ENCODE measurements around the gene ATG10.
"Not testable (repeated sequence)": the region's sequence is repeated elsewhere in the genome, so short reads cannot be mapped to it uniquely, and the experiment has no call there.

Gene ATG10

DNA sequence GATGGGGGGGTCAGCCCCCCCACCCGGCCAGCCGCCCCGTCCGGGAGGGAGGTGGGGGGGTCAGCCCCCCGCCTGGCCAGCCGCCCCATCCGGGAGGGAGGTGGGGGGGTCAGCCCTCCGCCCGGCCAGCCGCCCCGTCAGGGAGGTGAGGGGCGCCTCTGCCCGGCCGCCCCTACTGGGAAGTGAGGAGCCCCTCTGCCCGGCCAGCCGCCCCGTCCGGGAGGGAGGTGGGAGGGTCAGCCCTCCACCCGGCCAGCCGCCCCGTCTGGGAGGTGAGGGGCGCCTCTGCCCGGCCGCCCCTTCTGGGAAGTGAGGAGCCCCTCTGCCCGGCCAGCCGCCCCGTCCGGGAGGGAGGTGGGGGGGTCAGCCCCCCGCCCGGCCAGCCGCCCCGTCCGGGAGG lies 168.0 kb downstream of the ATG10 start:
- not testable (repeated sequence) for DNase-seq

DNA sequence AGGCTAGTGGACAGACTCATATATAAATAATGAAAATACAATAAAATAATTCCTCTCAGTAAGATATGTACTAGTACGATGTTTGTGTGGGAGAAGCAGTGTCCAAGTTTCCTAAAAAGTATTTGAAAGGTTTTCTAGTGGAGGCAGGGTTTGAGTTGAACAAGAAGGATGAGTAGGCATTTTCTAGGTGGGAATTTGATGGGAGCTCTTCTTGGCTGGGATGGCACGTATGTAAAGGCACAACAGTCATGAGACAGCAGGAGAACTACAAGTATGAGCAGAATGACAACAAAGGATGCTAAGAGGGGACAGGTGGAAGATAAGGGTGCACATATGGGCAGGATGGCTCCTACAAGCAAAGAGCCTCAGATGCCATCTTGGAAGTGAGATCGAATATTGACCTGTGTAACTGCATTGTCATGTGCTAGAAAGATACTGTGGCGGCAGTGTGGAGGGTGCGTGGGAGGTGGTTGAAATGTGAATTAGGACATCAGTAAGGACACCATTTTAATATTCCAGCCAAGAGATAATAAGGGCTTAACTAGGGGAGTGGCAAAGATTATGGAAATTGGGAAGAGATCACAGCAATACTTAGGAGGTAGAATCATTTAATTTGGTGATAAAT lies 170.5 kb downstream of the ATG10 start:
- DNase-seq: no peak

DNA sequence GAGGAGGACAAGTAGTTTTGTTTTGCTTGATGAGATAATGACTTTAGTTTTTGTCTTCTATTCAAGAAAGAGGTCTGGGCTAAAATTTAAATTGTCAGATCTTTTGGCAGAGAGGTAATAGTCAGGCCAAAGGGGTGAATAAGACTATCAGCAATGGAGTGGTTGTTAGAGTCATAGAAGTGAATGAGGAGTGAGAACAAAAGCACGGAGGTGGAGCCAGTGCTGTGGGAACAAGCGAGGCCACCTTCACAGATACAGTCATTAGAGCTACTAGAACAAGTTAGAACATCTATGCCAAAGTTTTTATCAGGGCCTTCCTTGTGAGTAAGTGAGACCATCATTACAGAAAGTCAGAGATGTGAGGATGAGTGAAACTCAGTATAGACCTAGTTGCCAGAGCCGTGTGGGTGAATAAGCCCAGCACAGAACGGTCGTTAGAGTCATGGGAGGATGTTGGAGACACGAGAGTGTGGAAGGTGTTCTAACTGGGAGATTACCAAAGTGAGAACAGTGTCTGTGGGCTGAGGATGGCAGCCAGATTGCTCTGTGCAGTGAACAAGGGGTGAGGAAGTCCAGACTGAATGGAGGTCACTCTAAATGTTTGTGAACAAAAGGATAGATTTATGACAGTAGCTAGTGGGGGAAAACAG lies 171.2 kb downstream of the ATG10 start:
- no peak for DNase-seq

DNA sequence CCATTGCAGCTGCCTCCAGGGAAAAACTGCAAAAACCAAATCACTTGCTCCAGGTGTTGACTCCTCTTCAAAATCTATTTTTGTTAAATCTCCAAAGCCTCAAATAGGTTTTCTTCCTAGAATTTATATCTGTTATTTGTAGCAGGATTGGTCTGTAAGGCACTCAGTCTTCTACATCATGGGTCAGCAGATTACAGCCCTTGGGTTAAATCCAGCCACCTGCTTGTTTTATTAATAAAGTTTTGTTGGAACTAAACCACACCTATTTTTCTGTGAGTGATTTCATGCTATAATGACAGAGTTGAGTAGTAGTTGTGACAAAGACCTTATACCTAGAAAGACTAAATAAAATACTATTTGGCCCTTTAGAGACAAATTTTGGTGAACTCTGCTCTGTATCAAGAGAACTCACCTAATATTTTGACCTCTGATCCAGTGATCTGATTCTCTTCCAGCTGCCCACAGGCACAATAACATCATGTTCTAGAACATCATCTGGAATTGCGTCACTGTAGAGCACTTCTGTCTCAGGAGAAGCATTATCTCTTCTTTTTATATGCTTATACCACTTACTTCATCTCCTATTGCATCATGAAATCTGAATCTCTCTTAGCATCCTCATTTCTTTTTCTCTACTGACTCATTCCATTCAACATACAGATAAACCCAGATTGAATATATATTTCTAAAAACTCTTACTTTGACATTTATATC lies 176.2 kb downstream of the ATG10 start:
- DNase-seq: no peak

DNA sequence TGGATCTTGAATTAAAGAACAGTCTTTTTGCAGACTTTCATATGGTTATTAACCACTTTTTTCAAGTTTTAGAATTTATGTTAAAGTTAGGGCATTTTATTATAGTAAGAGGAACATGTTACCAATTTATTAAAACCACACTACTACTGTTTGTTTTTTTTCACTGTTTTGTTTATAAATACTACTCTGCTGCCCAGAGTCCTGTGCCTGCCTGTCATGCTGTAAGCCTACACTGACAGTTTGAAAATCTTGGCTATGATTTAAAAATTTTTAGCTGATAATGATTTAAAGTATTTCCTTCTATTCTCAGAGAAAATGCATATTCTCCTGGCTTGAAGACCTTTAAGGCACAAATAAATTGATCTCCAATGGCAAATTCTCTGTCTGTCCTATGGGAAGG lies 177.6 kb downstream of the ATG10 start:
- no peak for DNase-seq

DNA sequence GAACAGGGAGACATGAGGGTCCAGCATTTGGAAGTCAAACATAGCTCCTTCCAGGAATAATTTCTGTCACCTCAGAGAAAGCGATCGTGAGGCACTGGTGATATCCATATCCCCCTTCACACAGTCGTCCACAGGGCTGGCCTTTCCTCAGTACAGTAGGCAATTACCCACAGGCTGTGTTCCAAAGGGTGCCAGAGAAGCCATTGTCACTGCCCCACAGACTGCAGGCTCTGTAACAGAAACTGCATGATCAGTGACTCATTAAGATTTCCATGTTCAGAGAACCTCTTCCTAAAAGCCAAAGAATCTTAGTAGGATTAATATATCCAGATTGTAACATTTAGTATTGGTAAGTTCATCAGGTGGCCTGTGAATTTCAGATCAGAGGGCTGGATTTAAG lies 178.7 kb downstream of the ATG10 start:
- DNase-seq: no peak

DNA sequence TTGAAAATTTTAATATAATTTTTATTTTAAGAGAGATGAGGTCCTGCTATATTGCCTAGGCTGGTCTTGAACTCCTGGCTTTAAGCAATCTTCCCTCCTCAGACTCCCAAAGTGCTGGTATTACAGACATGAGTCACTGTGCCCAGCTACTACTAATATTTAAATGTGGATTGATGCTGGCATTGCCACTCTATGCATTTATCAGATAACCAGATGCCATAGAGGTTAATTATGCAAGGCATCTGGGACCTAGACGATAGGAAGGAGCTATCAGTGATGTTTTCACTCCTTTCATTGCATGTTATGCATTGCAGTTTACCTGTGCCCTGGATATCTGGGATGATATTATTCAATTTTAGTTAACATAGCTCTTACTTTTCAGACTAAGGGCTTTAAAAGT lies 179.4 kb downstream of the ATG10 start:
- no peak for DNase-seq

DNA sequence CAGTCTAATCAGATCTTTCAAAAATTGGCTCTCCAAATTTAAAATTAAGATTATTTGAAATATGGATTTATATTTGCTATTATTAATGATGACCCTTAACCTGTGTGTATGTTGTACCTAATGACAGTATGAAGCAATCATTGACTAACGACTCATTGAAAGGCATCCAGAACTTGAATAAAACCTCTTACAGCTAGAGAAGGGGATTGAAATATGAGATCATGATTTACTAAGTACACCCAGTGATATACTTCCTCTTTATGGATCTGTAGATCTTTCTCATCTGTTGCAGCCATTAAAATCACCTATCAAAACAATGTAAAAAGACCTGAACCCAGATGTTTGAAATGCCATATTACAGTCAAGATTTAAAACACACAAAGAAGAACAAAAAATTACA lies 179.8 kb downstream of the ATG10 start:
- DNase-seq: no peak

DNA sequence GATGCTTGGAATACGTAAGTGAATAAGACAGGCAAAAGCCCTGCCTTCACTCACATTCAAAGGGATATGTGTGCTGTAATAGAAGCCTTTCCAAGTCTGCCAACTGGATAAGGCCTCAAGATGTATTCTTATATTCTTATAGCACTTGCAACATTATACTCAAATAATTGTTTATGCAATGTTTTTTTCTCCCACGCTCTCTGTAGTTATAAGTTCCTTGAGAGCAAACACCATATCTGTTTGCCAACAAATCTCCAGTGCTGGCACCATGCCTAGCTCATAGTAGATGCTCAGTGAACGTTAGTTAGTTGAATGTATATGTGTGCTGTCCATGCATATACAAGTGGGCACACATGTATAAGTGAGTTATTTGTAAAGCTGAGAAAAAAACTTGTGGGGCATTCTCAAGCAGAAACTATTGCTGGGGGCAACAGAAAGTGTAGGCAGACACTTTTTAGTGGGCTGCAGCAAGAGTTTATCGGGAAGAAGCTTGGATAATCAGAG lies 181.2 kb downstream of the ATG10 start:
- no peak for DNase-seq

DNA sequence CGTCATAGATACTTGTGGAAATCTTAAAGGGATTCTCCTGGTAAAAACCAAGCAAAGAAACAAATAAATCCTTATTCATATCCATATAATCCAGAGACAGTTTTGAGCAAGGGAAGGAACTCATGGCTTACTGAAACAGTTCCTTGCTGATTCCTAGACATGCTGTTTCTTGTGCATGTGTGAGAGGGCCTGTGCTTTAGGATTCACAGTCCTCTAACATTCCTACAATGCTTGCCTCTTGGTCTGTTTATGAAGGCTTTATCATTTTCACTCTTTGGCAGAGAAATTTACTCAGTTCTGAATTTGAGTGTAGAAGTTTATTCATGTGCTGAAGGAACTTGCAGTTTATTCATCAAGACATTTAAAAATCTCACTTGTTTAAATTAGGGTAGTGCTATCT lies 183.0 kb downstream of the ATG10 start:
- DNase-seq: no peak

DNA sequence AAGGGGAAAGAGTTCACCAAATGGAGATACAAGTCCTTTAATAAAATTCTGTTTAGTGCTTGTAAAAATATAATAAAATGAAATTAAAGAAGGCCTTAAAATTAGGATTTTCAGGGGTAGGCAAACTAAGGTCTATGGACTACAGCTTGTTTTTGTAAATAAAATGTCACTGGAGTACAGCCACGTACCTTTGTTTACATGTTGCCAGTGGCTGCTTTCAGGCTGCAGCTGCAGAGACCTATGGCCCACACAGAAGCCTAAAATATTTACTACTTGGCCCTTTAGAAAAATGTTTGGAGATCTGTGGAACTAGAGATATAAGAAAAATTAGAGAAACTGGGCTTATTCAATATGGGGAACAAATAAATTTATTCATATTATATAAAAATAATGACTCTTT lies 183.5 kb downstream of the ATG10 start:
- DNase-seq: no peak

DNA sequence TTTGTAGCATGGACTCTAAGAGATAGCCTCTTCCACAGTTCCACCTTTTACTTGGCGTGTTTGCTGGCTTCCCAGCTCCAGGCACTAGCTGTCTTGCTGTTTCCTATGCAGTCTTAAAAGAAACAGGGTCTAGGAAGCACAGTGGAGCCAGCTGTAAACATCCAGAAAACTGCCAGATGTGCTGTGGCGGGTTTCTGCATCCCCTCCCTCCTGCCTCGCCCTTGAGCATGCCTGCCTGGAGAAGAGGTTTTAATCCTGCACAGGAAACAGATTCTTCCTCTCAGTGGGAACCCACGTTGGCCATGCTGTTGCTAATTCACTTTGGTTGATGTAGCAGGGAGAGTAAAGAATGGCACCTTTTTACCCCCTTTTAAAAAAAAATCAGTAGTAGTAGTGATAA lies 185.1 kb downstream of the ATG10 start:
- no peak for DNase-seq

DNA sequence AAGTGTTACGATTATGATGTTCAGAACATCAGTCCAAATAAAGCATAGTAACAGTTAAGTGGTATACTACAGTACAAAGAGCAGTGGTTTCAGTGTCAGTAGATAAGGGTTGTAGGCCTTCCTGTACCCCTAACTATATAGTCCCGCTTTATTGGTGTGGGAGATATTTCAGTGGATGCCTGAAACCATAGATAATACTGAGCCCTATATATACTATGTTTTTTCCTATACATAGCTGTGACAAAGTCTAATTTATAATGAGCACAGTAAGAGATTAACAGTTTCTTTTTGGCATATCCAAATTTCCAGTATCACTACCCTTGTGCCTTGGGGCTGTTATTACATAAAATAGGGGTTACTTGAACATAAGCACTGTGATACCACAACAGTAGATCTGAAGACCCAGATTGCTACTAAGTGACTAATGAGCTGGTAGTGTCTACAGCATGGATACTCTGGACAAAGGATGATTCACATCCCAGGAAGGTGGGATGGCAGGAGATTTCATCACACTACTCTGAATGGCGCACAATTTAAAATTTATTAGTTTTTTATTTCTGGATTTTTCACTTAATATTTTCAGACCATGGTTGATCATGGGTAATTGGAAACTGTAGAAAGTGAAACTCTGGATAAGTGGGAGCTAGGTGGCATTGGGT lies 187.1 kb downstream of the ATG10 start:
- no peak for DNase-seq

DNA sequence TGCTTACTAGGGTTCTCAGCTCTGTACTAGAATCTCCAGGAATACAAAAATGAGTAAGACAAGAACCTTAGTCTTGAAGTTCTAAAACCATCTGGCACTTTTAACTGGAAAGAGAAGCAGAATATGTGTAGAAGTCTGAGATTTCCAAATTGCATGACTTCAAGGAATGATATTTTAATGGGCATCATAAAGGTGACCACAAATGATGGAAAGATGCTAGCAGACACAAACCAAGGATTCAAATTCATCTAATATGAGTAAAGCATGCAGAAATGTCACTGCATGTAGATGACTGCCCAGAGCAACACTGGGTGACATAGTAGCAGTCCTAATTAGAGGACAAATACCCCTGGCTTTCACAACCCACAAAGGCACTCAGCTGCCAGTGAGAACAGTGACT lies 189.1 kb downstream of the ATG10 start:
- no peak for DNase-seq

DNA sequence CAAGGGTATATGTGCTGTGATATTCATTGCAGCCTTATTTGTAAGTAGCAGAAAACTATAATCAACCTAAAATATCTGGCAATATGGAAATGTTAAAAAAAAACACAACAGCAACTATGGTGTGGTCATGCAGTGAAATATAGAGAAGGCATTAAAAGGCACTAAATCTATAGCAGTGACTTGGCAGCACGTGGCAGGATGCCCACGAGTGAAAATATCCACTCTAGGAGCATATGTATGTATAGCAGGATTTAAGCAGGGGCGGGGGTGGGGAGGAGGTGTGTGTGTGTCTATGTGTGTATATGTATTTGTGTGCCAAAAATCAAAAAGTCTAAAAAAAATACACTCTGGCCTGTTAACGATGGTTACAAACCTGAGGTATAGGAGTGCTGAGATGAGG lies 190.8 kb downstream of the ATG10 start:
- no peak for DNase-seq

DNA sequence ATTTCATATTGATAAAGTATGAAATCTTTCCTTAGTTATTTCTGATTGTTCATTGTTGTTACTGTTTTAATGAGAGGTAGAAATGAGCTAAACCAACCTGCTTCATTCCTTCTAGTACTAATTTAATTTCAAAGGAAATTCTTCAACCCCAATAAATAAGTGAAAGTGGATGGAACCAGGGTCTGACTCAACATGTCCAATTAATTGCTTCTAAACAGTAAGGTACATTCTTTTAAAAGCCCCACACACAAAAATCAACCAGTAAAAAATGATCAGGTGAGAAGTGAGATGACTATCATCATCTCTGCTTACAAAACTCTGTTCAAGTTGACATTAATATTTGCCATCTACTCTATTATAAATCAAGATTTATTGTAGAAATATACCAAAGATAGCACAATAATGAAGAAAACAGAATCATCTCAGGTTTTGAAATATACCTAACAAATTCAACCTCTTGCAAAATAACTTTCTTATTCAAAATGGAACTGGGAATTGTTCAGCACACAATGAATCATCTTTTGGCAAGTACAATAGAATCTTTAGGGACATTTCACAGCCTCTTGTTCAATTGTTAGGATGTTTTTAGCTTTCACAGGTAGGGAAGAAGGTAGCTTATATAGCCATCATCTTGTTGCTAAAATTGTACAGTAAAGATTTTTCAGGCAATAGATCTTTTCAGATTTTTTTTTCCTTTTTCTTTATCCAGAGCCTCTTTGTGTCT lies 191.8 kb downstream of the ATG10 start:
- DNase-seq: no peak

DNA sequence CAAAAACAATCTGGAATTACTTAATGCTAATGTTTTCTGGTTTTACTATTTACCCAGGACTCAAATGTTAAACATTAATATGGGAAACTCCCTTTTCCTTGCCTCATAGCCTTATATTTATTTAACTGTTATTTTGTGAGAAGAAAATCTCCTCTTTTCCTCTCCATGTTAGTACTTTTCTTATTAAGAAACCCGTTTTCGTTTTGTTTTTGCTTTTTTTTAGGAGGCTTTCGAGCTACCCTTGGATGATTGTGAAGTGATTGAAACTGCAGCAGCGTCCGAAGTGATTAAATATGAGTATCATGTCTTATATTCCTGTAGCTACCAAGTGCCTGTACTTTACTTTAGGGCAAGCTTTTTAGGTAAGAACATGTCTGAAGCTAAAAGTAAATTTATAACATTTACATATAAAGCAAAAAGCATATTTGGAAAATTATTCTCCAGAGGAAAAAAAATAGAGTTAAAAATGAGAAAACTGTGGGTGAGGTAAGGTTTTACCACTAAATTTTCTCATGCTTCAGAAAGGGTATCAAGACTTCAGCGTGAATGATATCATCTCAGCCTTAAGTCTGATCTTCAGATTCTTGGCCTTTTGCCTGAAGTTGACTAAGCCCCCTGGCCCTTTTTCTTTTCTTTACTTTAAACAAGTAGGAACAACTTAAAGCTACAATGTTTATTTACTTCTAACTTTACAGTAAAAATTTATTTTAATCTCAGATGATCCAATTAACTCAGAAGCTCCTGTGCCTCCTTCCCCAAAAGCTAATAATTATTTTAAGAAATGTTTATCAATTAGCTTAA lies 192.6 kb downstream of the ATG10 start:
- DNase-seq: no peak

DNA sequence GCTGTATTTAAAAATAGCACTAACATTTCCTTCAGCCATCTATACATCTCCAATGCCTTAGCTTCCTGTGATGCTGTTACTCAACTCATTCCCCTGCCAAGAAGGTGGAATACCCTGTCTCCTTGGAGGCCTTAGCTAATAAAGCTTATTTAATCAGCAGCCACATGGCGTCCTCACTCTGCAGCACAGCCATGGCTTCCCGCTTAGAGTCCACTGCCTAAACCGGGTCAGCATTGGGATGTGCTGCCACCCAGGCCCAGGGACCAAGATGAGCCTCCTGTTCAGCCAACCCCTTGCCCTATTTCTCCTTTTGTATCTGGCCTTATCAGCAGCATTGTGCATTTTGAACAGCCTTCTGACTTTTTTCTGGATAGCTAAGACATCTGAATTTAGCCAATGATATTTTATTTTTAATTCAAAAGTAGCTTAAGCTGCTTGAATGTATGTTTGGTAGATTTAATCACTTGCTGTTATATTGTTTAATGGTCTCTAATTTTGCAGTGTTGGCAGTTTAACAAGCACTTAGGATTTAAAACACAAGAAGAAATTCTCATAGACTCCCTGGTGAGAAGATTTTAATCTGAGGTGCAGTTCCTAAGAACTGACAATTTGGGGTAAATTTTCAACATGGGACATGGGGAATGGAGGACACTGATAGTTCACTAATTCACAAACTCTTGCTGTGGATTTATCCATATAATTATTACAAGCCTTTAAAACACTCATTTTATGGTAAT lies 193.3 kb downstream of the ATG10 start:
- DNase-seq: no peak

DNA sequence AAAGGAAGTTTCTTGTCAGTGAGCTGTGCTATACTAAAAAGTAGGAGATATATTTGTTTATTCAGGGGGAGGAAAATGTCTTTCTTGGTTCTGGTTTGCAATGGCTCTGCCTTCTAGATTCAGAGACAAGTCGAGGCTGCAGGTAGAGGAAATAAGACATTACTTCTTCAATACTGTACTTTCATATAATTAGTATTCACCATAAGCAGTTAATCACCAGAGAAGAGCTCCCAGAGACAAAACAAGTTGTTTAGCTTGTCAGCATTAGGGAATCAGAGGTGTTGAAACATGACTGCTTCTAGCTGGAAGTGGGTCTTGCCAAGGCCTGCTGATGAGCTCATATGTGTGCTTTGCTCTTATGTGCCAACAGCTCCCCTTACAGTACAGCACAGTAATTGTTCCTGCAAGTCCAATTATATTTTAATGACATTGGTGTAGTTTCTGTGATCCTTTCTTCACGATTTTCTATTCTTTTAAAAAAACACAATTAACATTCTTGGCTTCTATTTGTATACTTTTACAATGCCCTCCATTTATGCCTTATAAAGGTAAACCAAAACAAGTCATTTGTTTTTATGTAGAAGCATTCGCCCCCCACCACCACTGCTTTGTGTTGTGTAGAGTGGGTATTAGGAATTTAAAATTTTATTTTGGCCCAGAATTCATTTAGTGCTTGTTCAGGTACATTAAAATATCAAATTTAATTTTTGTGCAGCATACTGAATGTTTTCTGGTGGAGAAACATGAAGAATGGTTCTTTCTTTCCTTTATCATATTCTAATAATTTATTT lies 194.1 kb downstream of the ATG10 start:
- peak; percentile 52 for DNase-seq

DNA sequence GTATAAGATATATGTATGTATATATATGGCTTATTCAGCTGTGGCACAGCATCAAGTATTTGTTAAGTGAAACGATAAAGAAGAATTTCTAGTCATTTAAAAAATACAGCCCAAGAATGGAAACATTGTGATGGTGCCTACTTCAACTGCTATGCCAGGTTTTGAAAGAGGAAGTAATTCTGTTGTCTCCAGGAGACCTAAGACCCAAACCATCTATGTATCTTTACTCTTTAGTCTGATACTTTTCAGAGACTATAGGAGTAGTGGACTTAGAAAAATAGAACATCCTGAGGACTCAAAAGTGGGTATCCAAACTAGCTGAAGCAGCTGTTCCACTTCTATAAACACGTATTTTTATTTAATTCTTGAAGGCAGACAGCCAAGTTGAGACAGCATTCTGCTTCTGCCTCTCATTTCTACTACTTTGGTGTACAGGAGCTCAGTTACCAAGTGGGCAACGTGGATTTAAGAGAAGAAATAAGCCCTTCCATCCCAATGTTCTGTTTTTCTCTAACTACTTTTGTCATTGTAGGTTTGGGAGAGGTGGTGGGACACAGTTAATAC lies 195.6 kb downstream of the ATG10 start:
- DNase-seq: no peak

All from CD4-positive, alpha-beta T cell treated with Interleukin-6 for 4 hours (primary cell).